Measurements from ENCODE around the gene SLC25A6. TPM values are rescaled to one million over a fixed set of nuclear protein-coding genes. Genes with fewer than 3 reads are reported as not detected.
A peak's percentile ranks its signal among the peaks of the same experiment; 100 is the strongest.

The SLC25A6 gene
- polyA plus RNA-seq, 1 donor (not counting 4 experiments of a cell fraction or from before 2014, with no cell fraction given), result 179 TPM

DNA sequence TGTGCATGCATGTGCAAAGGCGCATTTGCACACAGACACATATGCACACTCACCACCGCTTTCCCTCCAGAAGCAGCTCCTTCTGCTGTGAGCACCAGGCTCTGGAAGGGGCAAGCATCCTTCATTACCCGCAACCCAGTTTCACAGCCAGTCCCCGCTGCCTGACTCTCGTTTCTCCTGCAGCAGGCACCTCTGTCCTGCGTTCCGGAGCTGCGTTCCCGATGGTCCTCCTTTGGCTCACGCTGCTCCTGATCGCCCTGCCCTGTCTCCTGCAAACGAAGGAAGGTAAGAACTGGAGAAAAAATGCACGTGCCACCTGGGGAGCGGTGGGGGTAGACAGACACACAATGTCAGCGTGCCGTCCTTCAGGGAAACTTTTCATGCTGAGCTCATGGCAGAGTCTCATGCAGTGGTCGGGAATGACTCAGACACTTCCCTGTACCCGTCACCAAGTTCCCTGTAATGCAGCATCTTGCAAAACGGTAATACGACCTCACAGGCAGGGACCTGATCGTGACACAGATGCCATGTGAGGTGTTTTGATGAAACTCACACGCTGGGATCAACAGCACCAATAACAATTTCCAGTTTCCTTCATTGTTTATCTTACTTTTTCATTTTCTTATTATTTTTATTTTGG lies 50.2 kb downstream of the SLC25A6 start:
- H3K4me3 ChIP-seq (ENCODE audit: control insufficient read depth in 2 of 3, extremely low read depth in 1 of 3, insufficient read depth in 2 of 3, low read depth in 1 of 3, low read length in 3 of 3), result no peak overlapping the region
- no peaks in the 10 kb centered on the region for H3K36me3 ChIP-seq (ENCODE audit: control insufficient read depth in 2 of 2, extremely low read depth in 1 of 2, insufficient read depth in 2 of 2, low read length in 2 of 2)
- dilution Hi-C loops (cut with MboI; ENCODE audit: extremely low pct_ligation_motif_present, low sequenced_read_pairs), result no loop called here
- FAIRE-seq (no peak), DNase-seq (ENCODE audit: low read depth, low spot score) (no peak)
- TF ChIP-seq, protein P1, sequence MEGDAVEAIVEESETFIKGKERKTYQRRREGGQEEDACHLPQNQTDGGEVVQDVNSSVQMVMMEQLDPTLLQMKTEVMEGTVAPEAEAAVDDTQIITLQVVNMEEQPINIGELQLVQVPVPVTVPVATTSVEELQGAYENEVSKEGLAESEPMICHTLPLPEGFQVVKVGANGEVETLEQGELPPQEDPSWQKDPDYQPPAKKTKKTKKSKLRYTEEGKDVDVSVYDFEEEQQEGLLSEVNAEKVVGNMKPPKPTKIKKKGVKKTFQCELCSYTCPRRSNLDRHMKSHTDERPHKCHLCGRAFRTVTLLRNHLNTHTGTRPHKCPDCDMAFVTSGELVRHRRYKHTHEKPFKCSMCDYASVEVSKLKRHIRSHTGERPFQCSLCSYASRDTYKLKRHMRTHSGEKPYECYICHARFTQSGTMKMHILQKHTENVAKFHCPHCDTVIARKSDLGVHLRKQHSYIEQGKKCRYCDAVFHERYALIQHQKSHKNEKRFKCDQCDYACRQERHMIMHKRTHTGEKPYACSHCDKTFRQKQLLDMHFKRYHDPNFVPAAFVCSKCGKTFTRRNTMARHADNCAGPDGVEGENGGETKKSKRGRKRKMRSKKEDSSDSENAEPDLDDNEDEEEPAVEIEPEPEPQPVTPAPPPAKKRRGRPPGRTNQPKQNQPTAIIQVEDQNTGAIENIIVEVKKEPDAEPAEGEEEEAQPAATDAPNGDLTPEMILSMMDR (optimal IDR thresholded peaks at IDR 0.05 in 1 of 3, IDR thresholded peaks at IDR 0.05 in 1 of 3, conservative IDR thresholded peaks at IDR 0.05 in 1 of 3; ENCODE audit: extremely low read depth in 1 of 3, insufficient read depth in 2 of 3, low read length in 3 of 3), result no peak
- no peak for TF ChIP-seq EZH2 (IDR thresholded peaks at IDR 0.05; ENCODE audit: low read length)
- H3K4me2 ChIP-seq (ENCODE audit: control insufficient read depth, extremely low read depth, insufficient read depth, low read depth, low read length), result no peak overlapping the region
- no peaks in the 10 kb centered on the region for H4K20me1 ChIP-seq (ENCODE audit: control insufficient read depth, extremely low read depth, insufficient read depth, low read length)
- H2AFZ ChIP-seq (ENCODE audit: control insufficient read depth, low read length), result no peak overlapping the region
- H3K9me3 ChIP-seq (ENCODE audit: control insufficient read depth, low read depth, low read length), result peaks cover 10% of the 10 kb centered on the region
- H3K9ac ChIP-seq (ENCODE audit: control insufficient read depth, extremely low read depth, insufficient read depth, low read length), result no peak overlapping the region
- H3K27me3 ChIP-seq (ENCODE audit: control insufficient read depth, extremely low read depth, insufficient read depth, low read length), result no peaks in the 10 kb centered on the region
- no peaks in the 10 kb centered on the region for H3K4me1 ChIP-seq (ENCODE audit: control insufficient read depth, extremely low read depth, insufficient read depth, low read length)
- no peak overlapping the region for H3K27ac ChIP-seq (ENCODE audit: control insufficient read depth, insufficient read depth, low read length)
- no peaks in the 10 kb centered on the region for H3K79me2 ChIP-seq (ENCODE audit: control insufficient read depth, insufficient read depth, low read length)
- no peaks in the 10 kb centered on the region for H3K9me1 ChIP-seq (ENCODE audit: control insufficient read depth, extremely low read depth, insufficient read depth, low read length)

DNA sequence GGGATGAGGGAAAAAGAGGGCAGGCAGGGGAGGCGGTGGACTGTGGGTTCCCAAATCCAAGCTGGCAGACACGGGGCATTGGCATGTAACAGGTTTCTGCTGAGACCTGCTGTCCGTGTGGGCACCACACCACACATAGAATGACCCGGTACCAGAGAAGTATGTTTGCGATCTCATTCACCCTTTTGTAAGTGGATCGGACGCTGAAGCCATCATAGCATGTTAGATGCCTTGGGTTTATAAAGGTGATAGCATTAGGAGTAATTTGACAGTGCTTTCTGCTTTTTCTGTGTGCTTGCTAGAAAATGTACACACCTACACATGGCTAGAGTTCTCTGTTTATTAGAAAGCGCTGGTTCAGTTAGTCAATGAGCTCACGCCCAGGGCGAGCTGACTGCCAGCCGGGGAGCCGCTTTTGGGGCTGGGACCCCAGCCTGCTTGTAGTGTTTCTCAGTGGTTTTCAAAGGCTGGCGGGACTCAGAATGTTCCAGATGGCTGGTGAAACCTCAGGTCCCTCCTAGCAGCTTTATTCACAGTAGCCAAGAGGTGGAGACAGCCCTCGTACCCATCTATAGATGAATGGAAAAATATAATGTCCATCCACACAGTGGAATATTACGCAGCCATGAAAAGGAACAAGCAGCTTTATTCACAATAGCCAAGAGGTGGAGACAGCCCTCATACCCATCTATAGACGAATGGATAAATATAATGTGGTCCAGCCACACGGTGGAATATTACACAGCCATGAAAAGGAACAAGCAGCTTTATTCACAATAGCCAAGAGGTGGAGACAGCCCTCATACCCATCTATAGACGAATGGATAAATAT lies 54.7 kb downstream of the SLC25A6 start:
- H3K4me2 ChIP-seq (ENCODE audit: control insufficient read depth, extremely low read depth, insufficient read depth, low read depth, low read length), result peak overlapping the region; percentile 41
- H3K4me1 ChIP-seq (ENCODE audit: control insufficient read depth, extremely low read depth, insufficient read depth, low read length), result no peaks in the 10 kb centered on the region
- no peak overlapping the region for H3K9ac ChIP-seq (ENCODE audit: control insufficient read depth, extremely low read depth, insufficient read depth, low read length)
- H3K27ac ChIP-seq (ENCODE audit: control insufficient read depth, insufficient read depth, low read length), result no peak overlapping the region
- H3K79me2 ChIP-seq (ENCODE audit: control insufficient read depth, insufficient read depth, low read length), result no peaks in the 10 kb centered on the region
- no peaks in the 10 kb centered on the region for H3K9me1 ChIP-seq (ENCODE audit: control insufficient read depth, extremely low read depth, insufficient read depth, low read length)
- no peak overlapping the region for H2AFZ ChIP-seq (ENCODE audit: control insufficient read depth, low read length)
- no peaks in the 10 kb centered on the region for H3K36me3 ChIP-seq (ENCODE audit: control insufficient read depth in 2 of 2, extremely low read depth in 1 of 2, insufficient read depth in 2 of 2, low read length in 2 of 2)
- no peak overlapping the region for H3K4me3 ChIP-seq (ENCODE audit: control insufficient read depth in 2 of 3, extremely low read depth in 1 of 3, insufficient read depth in 2 of 3, low read depth in 1 of 3, low read length in 3 of 3)
- DNase-seq (ENCODE audit: low read depth, low spot score) (no peak), FAIRE-seq (no peak)
- peaks cover 10% of the 10 kb centered on the region for H3K9me3 ChIP-seq (ENCODE audit: control insufficient read depth, low read depth, low read length)
- H3K27me3 ChIP-seq (ENCODE audit: control insufficient read depth, extremely low read depth, insufficient read depth, low read length), result no peaks in the 10 kb centered on the region
- no peaks in the 10 kb centered on the region for H4K20me1 ChIP-seq (ENCODE audit: control insufficient read depth, extremely low read depth, insufficient read depth, low read length)
- TF ChIP-seq EZH2 (IDR thresholded peaks at IDR 0.05; ENCODE audit: low read length), result no peak
- TF ChIP-seq, protein P1 (optimal IDR thresholded peaks at IDR 0.05 in 1 of 3, IDR thresholded peaks at IDR 0.05 in 1 of 3, conservative IDR thresholded peaks at IDR 0.05 in 1 of 3; ENCODE audit: extremely low read depth in 1 of 3, insufficient read depth in 2 of 3, low read length in 3 of 3), result no peak
- dilution Hi-C loops (cut with MboI; ENCODE audit: extremely low pct_ligation_motif_present, low sequenced_read_pairs), result no loop called here

All from keratinocyte (primary cell).